HEK293 (cell line): Measurements from ENCODE around the gene LDLR.

ENCODE experiments used
- GLIS2 ChIP-seq: fragments of 450-650 bp; formaldehyde crosslinking; IDR thresholded peaks from 2 replicates; pipeline ENCODE4 v1.5.1; 2016; ENCODE audit warnings: missing biosample characterization, missing genetic modification characterization
- KLF10 ChIP-seq: fragments of 450-650 bp; IDR thresholded peaks from 2 replicates; pipeline ENCODE4 v1.5.1; 2018; ENCODE audit warnings: missing biosample characterization, mild to moderate bottlenecking, missing genetic modification characterization
- SP3 ChIP-seq: fragments of 450-650 bp; formaldehyde crosslinking; IDR thresholded peaks from 2 replicates; pipeline ENCODE4 v1.5.1; 2016; ENCODE audit warnings: missing biosample characterization, missing genetic modification characterization
- ZFP41 ChIP-seq: fragments of 450-650 bp; formaldehyde crosslinking; IDR thresholded peaks from 2 replicates; pipeline ENCODE4 v1.5.1; 2016; ENCODE audit warnings: missing biosample characterization, missing genetic modification characterization, borderline replicate concordance
- ZNF335 ChIP-seq: fragments of 450-650 bp; formaldehyde crosslinking; conservative IDR thresholded peaks from 2 replicates; pipeline ENCODE4 v1.5.1; 2016; ENCODE audit warnings: missing biosample characterization, missing genetic modification characterization
- ZNF404 ChIP-seq: fragments of 450-650 bp; formaldehyde crosslinking; IDR thresholded peaks from 2 replicates; pipeline ENCODE4 v1.5.1; 2017; ENCODE audit warnings: missing biosample characterization, missing genetic modification characterization
- ZNF416 ChIP-seq: fragments of 450-650 bp; formaldehyde crosslinking; IDR thresholded peaks from 2 replicates; pipeline ENCODE4 v1.5.1; 2016; ENCODE audit warnings: missing biosample characterization, missing genetic modification characterization
- ZNF558 ChIP-seq: fragments of 450-650 bp; formaldehyde crosslinking; IDR thresholded peaks from 2 replicates; pipeline ENCODE4 v1.5.1; 2016; ENCODE audit warnings: missing biosample characterization, missing genetic modification characterization
- ZNF830 ChIP-seq: fragments of 450-650 bp; IDR thresholded peaks from 2 replicates; pipeline ENCODE4 v1.5.0; 2018; ENCODE audit warnings: missing biosample characterization, missing genetic modification characterization, low read depth, mild to moderate bottlenecking, moderate library complexity
- TF ChIP-seq, protein P1 (sequence below): fragments of 450-650 bp; formaldehyde crosslinking; IDR thresholded peaks from 2 replicates; pipeline ENCODE4 v1.5.1; 2016; ENCODE audit warnings: missing biosample characterization, missing genetic modification characterization

DNA sequence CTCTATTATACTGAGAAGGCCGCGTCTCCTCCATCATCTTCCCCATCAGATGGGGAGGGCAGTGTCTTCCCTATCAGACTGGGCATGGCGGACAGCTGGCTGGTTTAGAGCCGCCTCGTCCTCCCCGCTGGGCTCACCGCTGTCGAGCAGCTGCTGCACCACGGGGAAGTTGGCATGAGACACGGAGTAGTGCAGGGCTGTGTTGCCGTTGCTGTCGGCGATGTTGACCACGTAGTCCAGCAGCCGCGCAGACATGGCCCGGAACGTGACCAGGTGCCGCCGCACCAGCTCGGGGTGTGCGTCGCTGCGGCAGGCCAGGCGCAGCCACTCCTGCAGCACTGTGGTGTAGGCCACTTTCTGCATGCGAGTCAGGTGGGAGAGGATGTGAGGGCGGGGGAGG is 85.1 kb downstream of the LDLR start:
- no peak for TF ChIP-seq ZFP41 (tag by site-specific recombination)
- TF ChIP-seq, protein P1, sequence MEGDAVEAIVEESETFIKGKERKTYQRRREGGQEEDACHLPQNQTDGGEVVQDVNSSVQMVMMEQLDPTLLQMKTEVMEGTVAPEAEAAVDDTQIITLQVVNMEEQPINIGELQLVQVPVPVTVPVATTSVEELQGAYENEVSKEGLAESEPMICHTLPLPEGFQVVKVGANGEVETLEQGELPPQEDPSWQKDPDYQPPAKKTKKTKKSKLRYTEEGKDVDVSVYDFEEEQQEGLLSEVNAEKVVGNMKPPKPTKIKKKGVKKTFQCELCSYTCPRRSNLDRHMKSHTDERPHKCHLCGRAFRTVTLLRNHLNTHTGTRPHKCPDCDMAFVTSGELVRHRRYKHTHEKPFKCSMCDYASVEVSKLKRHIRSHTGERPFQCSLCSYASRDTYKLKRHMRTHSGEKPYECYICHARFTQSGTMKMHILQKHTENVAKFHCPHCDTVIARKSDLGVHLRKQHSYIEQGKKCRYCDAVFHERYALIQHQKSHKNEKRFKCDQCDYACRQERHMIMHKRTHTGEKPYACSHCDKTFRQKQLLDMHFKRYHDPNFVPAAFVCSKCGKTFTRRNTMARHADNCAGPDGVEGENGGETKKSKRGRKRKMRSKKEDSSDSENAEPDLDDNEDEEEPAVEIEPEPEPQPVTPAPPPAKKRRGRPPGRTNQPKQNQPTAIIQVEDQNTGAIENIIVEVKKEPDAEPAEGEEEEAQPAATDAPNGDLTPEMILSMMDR (tag by site-specific recombination), result no peak
- TF ChIP-seq ZNF558 (tag by site-specific recombination), result no peak
- no peak for TF ChIP-seq ZNF830 (tag by site-specific recombination)
- no peak for TF ChIP-seq ZNF416 (tag by site-specific recombination)
- TF ChIP-seq SP3 (tag by site-specific recombination), result no peak
- no peak for TF ChIP-seq ZNF404
- TF ChIP-seq KLF10, result no peak
- TF ChIP-seq GLIS2 (tag by site-specific recombination), result no peak
- no peak for TF ChIP-seq ZNF335 (tag by site-specific recombination)
